Prostate gland (tissue), 2 donors: ENCODE measurements around the gene NDFIP1. TPM values are rescaled to one million over a fixed set of nuclear protein-coding genes. Genes with fewer than 3 reads are reported as not detected.

Experiments
- DNase-seq: peaks from one replicate; pipeline ENCODE4 v3.0.0-alpha.2; 2019; ENCODE audit warnings: low spot score
- H3K27ac ChIP-seq, 2 donors: fragments of 200-600 bp; sonication (generic); 2 replicates each; pipeline ENCODE4 v1.5.1; 2017 to 2019
- H3K27me3 ChIP-seq: fragments of 200-600 bp; sonication (generic); replicated peaks from 2 replicates; pipeline ENCODE4 v1.5.1; 2019; ENCODE audit not compliant: insufficient read depth
- H3K36me3 ChIP-seq, 2 donors: fragments of 200-600 bp; sonication (generic); 1 replicate in 1 of 2; 2 replicates in 1 of 2; pipeline versions ENCODE4 v1.5.1 to v1.8.1; 2017 to 2019
- H3K4me1 ChIP-seq: fragments of 200-600 bp; sonication (generic); replicated peaks from 2 replicates; pipeline ENCODE4 v1.5.1; 2019
- H3K4me3 ChIP-seq, 2 donors: fragments of 200-600 bp; sonication (generic); 2 replicates each; pipeline ENCODE4 v1.5.1; 2017 to 2019
- H3K9me3 ChIP-seq: fragments of 200-600 bp; sonication (generic); 2 replicates; pipeline ENCODE4 v1.5.1; 2017
- CTCF ChIP-seq, 4 experiments: fragments of 200-600 bp in 2 of 4; fragments of 450-650 bp in 2 of 4; sonication (generic) in 2 of 4; IDR thresholded peaks; 1 replicate in 3 of 4; 2 replicates in 1 of 4; pipeline ENCODE4 v1.5.1; 2016 to 2019; ENCODE audit warnings: antibody characterized with exemption in 4 of 4, mild to moderate bottlenecking in 2 of 4, moderate library complexity in 2 of 4
- POLR2A ChIP-seq: fragments of 450-650 bp; IDR thresholded peaks from one replicate; pipeline ENCODE4 v1.6.1; 2016; ENCODE audit warnings: antibody characterized with exemption, mild to moderate bottlenecking
- POLR2AphosphoS5 ChIP-seq: sonication (generic); formaldehyde crosslinking; IDR thresholded peaks from one replicate; pipeline ENCODE4 v1.6.1; 2017; ENCODE audit warnings: antibody characterized with exemption
- WGBS: methylation state at CpG from one replicate; pipeline ENCODE4 v1.1.5; 2018; 5-methylcytosine and 5-hydroxymethylcytosine counted together
- intact Hi-C: fragments of 100-400 bp; cut with DNase I; formaldehyde crosslinking; loops from one replicate; pipeline ENCODE4 v1.14.2; 2022
- total RNA-seq, 2 donors: library from RNA; depleted of rRNA; stranded (reverse); fragments of >200 nt; gene quantifications; one replicate each; pipeline ENCODE4 v1.1.0, GENCODE V29; 2016

NDFIP1 gene
- total RNA-seq, 2 donors from 2014 or later: 134 to 234 TPM

DNA sequence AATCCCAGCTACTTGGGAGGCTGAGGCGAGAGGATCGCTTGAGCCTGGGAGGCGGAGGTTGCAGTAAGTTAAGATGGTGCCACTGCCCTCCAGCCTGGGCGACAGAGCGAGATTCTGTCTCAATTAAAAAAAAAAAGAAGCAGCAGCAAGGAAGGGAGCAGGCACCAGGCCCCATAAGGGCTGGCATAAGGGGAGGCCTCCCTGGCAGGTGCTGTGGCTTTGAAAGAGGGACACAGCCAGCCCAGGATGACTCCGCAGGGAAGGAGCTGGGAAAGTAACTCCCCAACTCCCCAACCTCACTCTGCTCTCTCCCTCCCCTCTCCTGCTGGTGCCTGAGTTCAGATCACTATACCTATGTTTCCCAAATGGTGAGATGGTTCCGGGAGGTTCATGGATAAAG lies 70.1 kb downstream of the NDFIP1 start:
- H3K4me1 ChIP-seq: no peaks in the 10 kb centered on the region
- WGBS: 95% methylated on average over 7 of the region's 7 CpGs
- TF ChIP-seq POLR2AphosphoS5 (no peak), POLR2A (no peak), CTCF (IDR thresholded peaks at IDR 0.05) (no peak)
- DNase-seq: no peak
- no peaks in the 10 kb centered on the region for H3K9me3 ChIP-seq
- intact Hi-C loops: no loop called here
- H3K4me3 ChIP-seq: no peak overlapping the region
- H3K36me3 ChIP-seq: no peaks in the 10 kb centered on the region
- no peaks in the 10 kb centered on the region for H3K27me3 ChIP-seq
- H3K27ac ChIP-seq: no peak overlapping the region

- Histone ChIP-seq H3K27ac (no peak overlapping the region), H3K9me3 (no peaks in the 10 kb centered on the region), H3K4me3 (no peak overlapping the region), H3K27me3 (no peaks in the 10 kb centered on the region), H3K36me3 (no peaks in the 10 kb centered on the region), H3K4me1 (no peaks in the 10 kb centered on the region)
- TF ChIP-seq POLR2AphosphoS5: no peak
- TF ChIP-seq CTCF (IDR thresholded peaks at IDR 0.05): no peak
- TF ChIP-seq POLR2A: no peak
- intact Hi-C loops: no loop called here
- 87% methylated on average over 6 of the region's 6 CpGs for WGBS
- no peak for DNase-seq
These were observed 71.3 kb downstream of the NDFIP1 start for GRCh38 chr5:142179776-142180387.

GRCh38 chr5:142181096-142181495 lies 72.5 kb downstream of the NDFIP1 start:
- no peaks in the 10 kb centered on the region for H3K36me3 ChIP-seq
- H3K27ac ChIP-seq: no peak overlapping the region
- no peaks in the 10 kb centered on the region for H3K27me3 ChIP-seq
- WGBS: 85% methylated on average over 6 of the region's 6 CpGs
- H3K4me3 ChIP-seq: no peak overlapping the region
- intact Hi-C loops: no loop called here
- no peaks in the 10 kb centered on the region for H3K9me3 ChIP-seq
- no peaks in the 10 kb centered on the region for H3K4me1 ChIP-seq
- TF ChIP-seq POLR2AphosphoS5: no peak
- no peak for TF ChIP-seq CTCF (IDR thresholded peaks at IDR 0.05)
- no peak for TF ChIP-seq POLR2A
- no peak for DNase-seq

- intact Hi-C loops: no loop called here
- DNase-seq: no peak
- no peaks in the 10 kb centered on the region for H3K4me1 ChIP-seq
- H3K4me3 ChIP-seq: no peak overlapping the region
- TF ChIP-seq POLR2AphosphoS5 (no peak), POLR2A (no peak), CTCF (IDR thresholded peaks at IDR 0.05) (no peak)
- no peaks in the 10 kb centered on the region for H3K36me3 ChIP-seq
- H3K27ac ChIP-seq: no peak overlapping the region
- H3K27me3 ChIP-seq: no peaks in the 10 kb centered on the region
- H3K9me3 ChIP-seq: no peaks in the 10 kb centered on the region
- 86% methylated on average over 7 of the region's 7 CpGs for WGBS
These were observed 73.1 kb downstream of the NDFIP1 start for GRCh38 chr5:142181547-142182163.

DNA sequence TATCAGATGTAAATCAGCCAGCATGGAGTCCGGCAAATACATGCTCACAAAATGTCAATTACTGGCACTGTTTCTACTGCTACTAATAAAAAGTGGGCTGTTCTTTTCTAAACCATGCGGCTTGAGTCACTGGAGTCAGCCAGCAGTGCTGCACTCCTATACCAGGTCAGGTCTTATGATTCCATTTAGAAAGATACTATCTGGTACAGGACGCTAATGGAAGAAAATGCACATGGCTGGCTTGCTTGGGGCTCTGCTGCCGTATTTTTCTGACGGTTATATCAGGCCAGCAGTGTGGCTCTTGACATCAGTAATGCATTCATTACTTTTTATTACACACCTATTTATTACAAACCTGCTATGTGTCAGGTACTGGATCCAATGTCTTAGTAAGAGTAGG lies 74.3 kb downstream of the NDFIP1 start:
- intact Hi-C loops: no loop called here
- TF ChIP-seq CTCF (IDR thresholded peaks at IDR 0.05): no peak
- TF ChIP-seq POLR2AphosphoS5: no peak
- no peak for TF ChIP-seq POLR2A
- Histone ChIP-seq H3K9me3 (no peaks in the 10 kb centered on the region), H3K4me3 (no peak overlapping the region), H3K27ac (no peak overlapping the region), H3K27me3 (no peaks in the 10 kb centered on the region), H3K4me1 (no peaks in the 10 kb centered on the region), H3K36me3 (no peaks in the 10 kb centered on the region)
- no peak for DNase-seq
- WGBS: 35% methylated on average over 5 of the region's 5 CpGs
